NCI-H748 (cell line): Measurements from ENCODE around the gene CABCOCO1.

ENCODE experiments used
- DNase-seq: peaks from one replicate; lab custom pipeline; 2025; ENCODE audit not compliant: unreplicated experiment; lab: John Stamatoyannopoulos, UW

The CABCOCO1 gene

DNA sequence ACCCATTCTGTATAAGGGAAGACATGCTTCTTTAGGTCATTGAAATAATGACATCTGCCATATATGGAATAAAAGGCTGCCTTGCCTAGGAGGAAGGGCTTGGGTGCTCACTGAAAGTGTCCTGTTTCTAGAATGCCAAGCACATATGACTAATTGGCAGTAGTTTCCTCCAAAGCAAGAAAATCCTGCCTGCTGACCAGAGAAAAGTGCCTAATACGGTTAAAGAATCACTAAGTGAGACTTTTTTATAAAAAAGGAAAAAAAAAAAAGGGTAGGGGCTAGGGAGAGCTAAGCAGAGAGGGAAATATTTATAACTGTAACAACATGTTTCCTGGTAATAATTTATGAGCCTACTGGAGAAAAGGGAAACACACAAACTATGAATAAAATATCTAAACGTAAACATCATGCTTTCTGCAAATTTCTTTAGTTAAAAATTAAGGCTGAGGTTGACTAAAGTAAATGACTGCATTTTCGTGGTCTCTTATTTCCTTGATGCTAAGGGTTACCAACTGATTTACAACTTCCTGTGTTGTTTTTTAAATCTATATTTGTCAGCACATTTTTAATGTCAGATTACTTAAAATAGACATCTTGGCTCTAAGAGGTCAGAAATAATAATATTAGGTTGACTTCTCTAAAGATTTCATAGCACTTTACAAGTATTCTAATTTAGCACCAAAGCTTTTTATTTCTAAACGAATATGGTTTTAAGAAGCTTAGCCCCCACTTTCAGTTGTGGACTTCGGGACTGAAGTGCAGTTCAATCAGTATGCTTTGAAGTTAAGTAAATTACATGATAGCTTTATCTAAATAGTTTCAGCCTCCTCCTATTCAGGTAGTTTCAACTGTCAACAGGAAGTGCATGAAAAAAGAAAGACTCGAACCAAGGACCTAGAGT, 89.6 kb downstream of the CABCOCO1 start:
- no peak for DNase-seq

DNA sequence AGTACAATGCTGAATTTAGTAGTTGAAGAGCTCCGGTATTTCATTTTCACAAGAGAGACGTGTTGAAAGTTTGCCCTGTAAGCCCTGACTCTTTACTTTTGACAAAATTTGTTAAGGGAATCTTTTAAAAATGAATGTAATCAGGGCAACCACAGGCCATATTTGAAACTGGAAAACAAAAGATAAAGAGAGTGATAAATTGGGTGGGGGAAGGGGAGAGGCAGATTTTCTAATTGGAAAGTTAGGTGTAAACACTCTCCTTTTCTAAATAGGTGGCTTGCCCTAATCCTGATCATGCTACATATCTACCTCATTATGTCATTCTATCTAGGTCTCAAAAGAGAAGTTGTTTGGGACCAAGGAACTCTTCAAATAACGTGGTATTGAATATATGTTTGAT, 90.7 kb downstream of the CABCOCO1 start:
- DNase-seq, result no peak

DNA sequence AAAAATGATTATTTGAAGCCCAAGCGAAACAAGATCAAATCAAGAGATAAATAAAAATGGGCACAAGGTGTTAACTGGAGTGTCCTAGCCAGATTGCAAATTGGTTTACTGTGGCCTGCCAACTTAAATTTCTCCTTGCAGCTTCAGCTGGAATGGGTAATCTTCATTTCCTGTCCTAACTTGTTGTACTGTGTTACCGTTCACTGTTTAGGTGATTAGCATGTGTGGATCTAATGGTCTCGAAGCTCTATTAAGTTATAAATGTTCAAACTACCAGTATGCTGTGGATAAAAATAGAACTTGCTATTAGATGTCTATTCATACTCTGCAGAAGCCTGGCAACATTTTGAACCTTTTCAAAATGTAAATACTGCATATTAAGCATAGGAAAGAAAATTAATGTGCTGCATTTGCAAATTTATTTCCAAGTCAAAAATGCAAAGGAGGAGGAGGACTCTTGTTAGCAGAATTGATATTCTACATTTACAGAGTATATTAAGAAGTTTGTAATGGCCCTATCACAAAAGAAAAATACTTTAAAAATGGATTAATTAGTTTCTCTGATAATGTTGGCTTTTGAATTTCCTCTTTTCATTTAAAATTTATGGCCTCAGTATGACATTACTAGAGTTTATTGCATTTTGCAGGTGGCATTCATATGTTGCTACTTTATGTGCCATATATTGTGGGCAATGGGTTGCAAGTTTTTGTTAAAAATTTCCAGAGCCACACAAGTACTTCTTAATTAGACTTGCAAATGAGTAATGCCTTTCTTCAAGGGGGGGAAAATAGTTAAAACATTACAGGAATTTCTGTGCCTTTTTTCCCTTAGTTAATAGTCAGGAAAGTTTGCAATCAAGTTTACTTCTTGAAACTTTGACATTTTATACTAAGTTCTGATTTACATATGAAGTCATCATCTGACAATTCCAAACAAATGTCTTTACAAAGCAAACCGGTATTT, 92.1 kb downstream of the CABCOCO1 start:
- DNase-seq, result peak; percentile 2

DNA sequence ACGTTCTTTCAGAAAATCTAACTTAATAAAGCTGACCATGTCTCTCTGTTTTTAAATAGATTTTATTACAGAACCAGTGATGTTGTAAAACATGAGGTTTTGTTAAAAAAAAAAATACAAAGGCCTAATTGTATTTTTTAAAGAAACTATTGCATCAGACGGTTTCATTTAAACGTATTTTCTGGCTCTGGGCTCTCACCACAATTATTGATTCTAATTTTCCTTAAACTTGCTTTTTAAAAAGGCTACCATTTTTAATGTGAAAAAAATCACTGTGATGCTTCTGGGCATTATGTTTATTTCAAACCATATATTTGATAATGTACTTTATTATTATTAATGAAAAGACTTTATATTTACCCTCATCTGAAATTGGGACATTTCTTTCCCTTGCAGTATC, 94.3 kb downstream of the CABCOCO1 start:
- DNase-seq, result no peak

DNA sequence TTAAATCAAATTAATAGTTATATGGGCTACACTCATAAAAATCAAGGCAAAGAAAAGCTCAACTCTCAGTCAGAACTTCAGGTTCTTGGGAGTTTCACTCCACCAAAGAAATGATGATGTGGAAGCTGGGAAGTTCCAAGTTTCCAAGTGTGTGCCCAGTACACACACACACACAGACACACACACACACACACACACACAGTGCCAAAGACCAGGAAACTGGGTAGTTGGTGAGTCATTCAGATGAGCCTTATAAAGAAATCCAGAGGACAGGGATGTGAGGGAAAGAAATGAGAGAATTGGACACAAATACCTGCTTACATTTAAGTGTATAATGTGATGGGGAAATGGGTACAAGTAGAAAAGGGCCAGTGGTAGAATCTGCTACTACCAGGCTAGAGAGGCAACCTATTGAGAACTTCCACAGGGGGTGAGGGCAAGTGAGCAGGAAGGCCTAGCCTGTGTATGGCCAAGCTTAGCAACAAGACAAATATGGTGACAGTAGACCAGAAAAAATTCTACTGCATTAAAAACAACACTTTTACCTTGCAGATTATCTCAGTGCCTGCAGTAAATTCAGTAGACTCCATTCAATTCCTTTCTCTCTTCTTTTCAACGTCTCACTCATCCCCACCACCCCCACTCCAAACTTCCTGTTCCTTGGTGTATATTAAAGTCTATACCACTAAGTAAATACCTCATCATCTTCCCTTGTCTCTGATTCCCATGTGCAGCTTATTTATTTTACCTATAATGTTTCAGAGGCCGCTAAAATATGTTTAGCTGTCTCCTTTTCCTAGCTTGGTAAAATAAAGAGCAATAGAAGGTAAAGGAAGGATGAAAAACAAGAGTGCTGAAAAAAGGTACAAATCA, 95.0 kb downstream of the CABCOCO1 start:
- no peak for DNase-seq

DNA sequence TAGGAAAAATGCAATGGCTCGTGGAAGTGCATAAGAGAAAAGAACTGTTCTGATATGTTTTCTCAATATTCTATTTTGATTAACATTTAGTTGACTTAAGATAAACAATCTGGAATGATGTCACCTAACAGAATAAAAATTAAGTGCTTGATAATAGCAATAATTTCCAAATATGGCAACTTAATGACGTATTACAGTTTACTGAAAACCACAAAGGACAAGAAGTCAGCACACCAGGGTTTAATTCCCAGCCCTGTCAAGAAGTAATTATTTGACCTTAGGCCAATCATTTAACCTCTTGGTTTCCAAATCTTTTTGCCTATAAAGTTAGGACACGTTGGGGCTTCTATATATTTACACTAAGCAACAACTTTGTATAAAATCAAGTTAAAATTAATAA, 95.7 kb downstream of the CABCOCO1 start:
- no peak for DNase-seq

DNA sequence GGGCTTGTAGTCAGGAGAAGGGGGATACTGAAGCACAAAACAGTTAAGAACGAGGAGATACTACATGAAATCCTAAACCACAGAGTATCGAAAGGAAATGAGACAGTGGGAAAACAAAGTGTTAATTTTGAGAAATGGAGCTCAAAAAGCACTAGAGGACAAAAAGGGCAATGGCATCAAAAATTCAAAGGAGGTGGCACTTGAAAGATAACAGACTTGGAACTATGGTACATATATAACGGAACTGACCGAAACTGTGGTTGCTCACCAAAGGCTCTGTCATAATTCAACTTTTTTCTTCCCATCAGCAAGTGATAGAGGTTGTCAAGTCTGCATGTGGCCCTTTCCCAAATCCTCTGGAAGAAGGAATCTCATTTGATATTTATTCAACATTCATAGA, 97.0 kb downstream of the CABCOCO1 start:
- no peak for DNase-seq

DNA sequence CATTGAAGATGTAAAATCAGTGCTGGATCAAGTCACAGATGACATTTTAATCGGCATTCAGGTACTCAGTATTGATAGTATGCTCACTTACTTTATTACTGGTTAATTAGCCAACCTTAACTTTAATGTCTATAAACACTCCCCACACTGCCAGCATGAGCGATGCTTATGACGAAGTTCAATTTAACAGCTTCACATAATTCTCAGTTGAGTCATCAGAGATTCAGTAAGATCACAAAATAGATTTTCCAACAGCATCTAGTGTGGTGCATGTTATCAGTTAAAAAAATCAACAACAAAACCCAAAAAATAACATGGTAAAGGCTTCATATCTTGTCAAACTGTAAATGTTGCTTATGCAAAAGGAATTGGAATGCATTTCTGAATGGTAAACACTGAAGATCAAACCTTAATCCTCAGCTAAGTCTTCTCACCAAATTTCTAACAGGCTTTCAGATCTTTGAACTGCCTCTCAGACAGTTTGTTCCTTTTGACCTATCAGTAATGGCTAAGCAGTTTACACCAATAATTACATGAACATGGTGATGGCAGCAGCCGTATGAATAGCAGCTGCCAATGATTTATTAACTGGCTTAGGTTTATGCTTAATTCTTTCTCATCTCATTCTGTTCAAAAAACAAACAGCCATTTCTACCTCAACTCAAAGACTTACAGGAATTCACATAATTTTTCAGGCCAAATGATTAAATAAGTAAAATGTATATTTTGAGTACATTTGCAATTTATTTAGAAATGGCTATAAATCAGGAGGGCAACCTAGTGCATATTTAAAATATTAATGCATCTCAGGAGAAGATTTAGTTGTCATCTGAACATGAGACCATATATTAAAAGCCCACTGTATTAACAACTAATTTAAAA, 98.5 kb downstream of the CABCOCO1 start:
- DNase-seq, result peak; percentile 51

DNA sequence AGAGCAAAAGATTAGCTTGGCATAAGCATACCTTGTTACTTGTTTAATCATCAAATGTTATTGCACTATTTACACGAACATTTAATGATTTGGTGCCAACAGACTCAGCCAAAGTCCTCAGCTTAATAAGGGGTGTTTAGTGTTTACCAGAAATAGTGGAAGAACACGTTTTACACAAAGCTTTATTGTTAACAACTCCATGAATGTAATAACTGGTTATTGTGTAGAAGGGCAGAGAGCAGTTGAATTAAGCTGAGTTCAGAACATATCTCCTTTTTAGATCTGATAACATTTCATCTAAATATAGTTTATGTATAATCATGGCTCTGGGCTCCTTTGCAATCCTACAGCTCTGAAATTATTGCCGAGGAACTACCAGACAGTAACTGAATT, 99.1 kb downstream of the CABCOCO1 start:
- DNase-seq, result peak; percentile 73

DNA sequence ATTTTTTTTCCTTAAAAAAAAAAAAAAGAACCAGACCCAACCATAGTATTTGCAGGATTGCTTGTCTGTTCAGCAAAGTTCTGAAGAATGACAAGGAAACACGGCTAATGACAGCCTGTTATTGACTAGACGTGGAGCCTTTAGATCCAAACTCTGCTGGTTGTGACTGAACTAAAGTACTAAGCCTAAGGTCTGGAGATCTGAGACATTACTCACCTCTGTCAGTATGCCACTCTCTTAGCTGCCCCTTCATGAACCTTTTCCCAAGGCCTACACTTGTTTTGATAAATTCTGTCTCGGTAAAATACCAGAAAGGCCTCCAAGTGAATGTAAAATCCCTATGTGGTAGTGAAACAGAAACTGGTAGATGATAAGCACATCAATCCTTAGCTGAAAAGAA, 101.0 kb downstream of the CABCOCO1 start:
- DNase-seq, result no peak

DNA sequence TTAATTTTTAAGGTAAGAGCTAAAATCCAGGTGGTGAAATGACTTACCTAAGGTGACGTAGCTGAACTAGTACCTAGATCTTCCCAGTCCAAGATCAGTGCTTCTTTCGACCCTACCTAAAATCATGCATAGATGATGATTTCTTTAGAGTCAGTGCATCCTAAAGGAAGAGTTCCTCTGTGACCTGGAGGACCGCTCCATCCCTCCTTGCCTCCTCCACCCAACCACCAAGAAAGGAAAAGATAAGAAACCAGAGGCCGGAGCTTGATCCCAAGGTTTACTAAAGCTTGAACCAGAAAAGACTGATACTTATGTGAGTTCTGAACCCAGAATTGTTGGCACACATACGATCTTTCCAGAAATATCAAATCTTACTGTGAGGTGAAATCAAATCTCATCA, 101.8 kb downstream of the CABCOCO1 start:
- no peak for DNase-seq

DNA sequence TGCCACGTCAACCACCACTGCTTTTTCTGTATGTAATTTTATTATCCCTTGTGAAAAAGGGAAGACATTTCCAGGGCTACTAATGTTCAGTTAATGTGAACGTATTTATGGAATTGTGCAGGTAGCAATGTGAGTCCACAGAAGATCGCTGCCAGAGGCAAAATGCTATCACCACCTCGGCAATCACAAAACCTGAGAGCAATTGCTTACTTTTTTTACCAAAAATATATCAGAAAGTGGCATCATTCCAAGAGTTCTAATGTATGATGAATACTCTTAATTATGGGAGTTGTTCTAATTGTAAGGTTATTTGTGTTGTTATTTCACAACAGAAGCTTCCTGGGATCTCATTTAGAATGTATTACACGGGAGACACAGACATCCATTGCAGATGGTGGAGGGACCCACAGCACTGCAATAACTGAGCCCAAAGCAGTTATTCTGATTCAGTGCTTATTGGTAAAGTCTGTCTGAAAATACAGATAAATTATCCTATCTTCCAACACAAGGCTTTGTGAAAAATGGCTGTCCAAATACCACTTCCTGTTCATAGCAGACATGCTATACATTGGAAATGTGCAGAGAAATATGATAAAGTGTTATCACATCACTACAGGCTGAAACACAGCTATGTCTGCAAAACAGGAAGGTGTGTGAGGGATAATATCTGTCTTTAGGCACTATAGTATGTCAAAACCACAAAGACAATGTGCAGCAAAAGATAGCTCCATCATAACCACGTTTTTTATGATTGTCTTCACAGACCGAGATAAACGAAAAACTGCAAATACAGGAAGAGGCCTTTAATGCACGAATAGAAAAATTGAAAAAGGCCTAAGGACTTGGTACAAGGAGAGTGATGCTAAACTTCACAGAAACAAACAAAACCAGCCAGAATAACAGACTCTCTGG, 102.7 kb downstream of the CABCOCO1 start:
- DNase-seq, result no peak

DNA sequence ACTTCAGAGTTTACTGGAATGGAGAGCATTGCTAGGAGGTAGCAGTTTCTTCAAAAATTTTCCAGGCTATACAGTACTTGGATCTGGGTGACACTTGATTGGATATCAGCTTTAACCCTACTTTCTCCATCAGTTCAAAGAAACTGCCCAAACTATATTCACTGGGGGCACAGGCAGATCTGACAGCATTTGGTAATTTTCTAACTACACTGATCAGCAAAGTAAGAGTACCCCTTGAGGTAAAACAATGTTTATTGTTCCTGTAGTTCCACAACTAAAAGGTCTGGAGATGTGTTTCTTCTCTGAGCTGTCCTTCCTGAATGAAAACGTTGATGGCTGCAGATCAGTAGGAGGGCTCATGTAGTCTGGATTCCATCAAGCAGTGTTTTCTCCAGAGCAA, 104.2 kb downstream of the CABCOCO1 start:
- DNase-seq, result no peak

DNA sequence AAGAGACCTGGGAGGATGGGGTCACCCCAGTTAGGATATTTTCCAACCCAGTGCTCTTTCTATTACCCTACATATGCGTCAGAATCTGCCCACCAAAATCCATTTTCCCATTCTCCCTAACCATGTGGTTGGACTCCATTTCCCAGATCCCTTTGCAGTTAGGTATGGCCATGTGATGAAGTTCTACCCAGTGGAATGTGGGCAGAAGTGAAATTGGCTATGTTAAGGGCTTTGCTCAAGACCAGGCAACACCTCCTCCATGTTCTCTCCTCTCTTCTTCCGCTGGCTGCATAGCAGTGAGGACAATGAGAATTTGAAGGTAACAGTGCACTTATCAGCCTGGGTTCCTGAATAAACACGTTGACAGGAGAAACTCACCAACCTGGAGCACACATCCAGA, 111.3 kb downstream of the CABCOCO1 start:
- no peak for DNase-seq

DNA sequence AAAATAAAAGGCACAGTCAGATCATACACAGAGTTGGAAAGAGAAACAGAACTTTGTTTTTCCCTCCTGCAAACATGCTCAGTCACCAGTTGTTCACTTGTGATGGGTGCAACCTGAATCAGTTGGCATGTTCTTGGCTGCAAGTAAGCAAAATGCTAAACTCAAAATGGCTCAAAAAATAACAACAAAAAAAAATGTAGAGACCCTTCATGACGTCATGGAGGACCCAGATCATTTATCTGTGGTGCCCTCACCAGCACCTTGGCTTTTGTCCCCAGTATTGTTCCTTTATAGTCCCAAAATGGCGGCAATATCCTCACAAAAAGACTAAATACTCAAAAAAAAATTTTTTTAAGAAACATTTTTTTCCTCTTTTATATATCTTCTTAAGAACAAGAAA, 112.4 kb downstream of the CABCOCO1 start:
- DNase-seq, result no peak

DNA sequence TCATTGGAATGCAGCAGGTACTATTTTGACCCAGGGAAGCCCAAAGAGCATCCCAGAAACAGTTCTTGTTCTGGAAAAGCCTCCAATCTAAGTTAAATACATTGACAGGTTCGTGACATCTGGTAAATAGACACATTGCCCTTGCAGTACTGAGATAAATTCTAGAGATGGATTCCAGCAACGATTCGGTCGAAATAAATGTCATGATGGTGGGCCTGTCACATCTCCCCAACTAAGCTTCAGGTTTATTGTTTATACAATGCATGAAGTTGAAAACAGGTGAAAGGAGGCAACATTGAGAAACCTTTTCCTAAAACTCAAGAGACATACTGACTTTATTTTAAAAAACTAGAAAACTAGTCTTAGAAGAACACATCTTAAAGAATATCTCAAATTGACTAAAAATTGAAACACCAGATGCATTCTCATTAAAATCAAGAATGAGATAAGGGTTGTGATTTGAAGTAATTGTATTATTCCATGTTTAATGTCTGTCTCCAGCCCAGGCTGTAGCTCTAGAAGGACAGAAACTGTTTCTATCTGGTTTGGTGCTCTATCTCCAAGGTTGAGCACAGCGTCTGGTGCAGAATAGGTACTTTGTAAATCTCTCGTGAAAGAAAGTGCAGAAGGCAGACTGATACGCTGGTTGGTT, 114.0 kb downstream of the CABCOCO1 start:
- DNase-seq, result no peak

DNA sequence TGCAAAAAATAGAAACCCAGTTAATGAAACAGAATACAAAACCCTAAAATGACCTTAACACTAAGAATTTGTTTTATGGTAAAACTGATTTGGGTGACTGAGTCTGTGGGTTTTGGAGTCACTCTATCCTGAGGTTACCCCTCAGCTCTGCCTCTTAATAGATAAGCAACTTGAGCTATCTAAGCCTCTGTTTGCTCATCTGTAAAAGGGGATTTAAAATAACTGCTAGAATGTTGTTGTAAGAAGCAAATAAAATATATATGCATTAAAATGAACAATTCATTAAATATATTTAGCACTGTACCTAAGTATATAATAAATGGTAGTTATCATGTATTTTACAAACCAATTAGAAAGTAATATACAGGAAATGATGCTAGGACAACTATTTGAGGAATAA, 115.4 kb downstream of the CABCOCO1 start:
- no peak for DNase-seq

DNA sequence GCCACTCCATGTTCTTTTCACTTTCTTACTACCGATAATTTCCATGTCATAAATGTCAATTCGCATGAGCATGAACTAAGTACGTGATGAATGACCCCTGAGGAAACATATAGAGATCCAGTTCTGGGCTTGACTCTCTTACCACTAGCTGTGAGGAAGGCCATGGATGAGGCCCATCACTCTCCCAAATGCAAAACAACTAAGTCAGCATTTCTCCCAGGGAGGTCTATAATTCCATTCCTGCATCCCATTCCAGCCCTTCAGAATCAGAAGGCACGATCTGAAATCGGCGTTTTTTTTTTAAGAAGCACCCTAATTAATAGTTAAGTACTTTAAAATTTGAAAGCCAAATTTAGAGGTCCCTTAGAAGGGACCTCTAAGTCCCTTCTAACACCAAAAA, 116.5 kb downstream of the CABCOCO1 start:
- no peak for DNase-seq
